NT2/D1 (cell line): ENCODE data around the gene PRC1.

ENCODE experiments used
- SUZ12 ChIP-seq: IDR thresholded peaks from 2 replicates; pipeline ENCODE4 v1.6.1; 2011; ENCODE audit not compliant: insufficient read length, insufficient read depth; ENCODE audit errors: extremely low read depth
- YY1 ChIP-seq: IDR thresholded peaks from 2 replicates; pipeline ENCODE4 v1.6.1; 2011; ENCODE audit not compliant: insufficient read length, insufficient read depth

GRCh38 chr15:90946941-90947576 is 47.3 kb downstream of the PRC1 start:
- no peak for TF ChIP-seq YY1
- no peak for TF ChIP-seq SUZ12
